Hepatocyte (in vitro differentiated cells): ENCODE data around the gene ITGA11.

Source experiments
- EZH2phosphoT487 ChIP-seq: fragments of 200-600 bp; sonication (generic); IDR thresholded peaks from one replicate; pipeline ENCODE4 v1.6.1; 2018; ENCODE audit warnings: antibody characterized with exemption, mild to moderate bottlenecking, low read depth, moderate library complexity; ENCODE audit not compliant: unreplicated experiment, severe bottlenecking
- TF ChIP-seq, protein P1 (sequence below): fragments of 200-600 bp; sonication (generic); IDR thresholded peaks from 2 replicates; pipeline ENCODE4 v1.5.1; 2016; ENCODE audit warnings: antibody characterized with exemption, mild to moderate bottlenecking; ENCODE audit not compliant: poor library complexity

DNA sequence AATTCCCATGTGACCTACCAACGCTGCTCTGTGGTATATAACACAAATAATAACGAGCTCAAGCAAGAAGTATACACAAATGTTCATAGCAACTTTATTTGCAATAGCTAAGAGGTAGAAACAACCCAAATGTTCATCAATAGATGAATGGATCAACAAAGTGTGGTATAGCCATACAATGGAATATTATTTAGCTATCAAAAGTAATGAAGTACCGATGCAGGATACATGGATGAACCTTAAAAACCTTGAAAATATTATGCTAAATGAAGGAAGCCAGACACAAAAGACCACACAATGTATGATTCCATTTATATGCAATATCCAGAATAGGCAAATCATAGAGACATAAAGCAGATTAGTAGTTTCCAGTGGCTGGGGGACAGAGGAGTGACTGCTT, 170.0 kb downstream of the ITGA11 start:
- TF ChIP-seq, protein P1, sequence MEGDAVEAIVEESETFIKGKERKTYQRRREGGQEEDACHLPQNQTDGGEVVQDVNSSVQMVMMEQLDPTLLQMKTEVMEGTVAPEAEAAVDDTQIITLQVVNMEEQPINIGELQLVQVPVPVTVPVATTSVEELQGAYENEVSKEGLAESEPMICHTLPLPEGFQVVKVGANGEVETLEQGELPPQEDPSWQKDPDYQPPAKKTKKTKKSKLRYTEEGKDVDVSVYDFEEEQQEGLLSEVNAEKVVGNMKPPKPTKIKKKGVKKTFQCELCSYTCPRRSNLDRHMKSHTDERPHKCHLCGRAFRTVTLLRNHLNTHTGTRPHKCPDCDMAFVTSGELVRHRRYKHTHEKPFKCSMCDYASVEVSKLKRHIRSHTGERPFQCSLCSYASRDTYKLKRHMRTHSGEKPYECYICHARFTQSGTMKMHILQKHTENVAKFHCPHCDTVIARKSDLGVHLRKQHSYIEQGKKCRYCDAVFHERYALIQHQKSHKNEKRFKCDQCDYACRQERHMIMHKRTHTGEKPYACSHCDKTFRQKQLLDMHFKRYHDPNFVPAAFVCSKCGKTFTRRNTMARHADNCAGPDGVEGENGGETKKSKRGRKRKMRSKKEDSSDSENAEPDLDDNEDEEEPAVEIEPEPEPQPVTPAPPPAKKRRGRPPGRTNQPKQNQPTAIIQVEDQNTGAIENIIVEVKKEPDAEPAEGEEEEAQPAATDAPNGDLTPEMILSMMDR, result no peak
- TF ChIP-seq EZH2phosphoT487, result no peak
